ENCODE results near the gene MRPS6.

MRPS6 gene

DNA sequence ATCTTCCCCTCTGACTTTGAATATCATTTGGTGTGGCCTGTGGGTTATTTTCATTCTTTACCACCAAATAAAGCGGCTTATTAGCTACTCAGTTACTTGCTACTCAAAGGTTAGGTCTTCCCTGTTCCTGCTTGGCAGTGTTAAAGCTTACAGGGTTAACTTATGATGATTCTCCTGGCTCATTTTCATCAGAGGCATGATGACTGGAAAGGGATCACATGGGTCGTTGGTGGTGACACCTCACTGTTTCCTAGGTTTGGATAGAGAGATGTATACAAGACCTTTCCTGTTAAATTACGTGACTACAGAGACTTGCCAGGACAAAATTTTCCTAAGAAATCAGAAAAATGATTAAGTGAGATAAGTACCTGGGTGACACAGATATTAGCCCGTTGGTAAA lies 27.4 kb downstream of the MRPS6 start:
- no peak for DNase-seq (ENCODE audit: low spot score)

DNA sequence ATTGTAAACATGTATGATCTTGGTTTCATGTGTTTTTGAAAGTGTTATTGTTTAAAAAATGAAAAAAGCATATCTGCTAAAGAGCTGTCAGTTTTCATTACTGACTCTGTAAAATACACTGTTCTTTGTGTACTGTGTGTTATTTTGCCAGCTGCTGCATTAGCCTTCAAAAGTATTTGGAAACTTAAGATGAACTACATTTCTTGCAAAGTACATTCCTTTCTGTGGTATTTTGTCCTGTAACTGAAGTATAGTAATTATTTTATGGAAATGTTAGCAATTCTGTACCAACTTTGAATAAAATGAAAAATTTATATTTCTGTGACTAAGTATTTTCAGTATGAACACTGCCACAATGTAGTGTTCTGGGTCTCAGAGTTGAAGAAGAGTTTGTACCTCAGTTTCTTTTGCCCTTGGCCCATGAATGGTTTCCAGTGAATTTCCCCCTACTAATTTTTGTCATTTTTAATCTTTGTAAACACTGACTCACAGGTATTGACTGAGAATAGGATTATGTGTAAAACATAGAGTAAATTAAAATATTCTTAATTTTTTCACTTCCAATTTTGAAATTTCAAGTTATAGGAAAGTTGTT lies 32.7 kb downstream of the MRPS6 start:
- DNase-seq (ENCODE audit: low spot score), result no peak

DNA sequence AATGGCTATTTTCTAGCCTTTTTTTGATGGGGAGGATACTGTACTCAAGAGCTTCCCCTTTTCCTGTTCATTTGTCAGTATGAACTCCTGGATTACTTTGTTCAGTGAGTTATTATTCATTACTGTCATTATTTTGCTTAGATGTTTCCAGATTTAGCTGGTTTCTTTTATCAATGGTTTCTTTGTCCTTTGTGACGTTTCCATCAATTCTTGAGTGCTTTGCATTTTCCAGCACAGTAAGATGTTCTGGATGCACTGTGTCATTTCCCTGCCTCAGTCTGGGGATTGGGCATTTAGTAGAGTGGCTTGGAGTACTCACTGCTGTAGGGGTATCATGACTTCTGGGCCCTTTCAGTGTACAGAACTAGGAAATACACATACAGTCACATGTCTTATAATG lies 34.2 kb downstream of the MRPS6 start:
- no peak for DNase-seq (ENCODE audit: low spot score)

DNA sequence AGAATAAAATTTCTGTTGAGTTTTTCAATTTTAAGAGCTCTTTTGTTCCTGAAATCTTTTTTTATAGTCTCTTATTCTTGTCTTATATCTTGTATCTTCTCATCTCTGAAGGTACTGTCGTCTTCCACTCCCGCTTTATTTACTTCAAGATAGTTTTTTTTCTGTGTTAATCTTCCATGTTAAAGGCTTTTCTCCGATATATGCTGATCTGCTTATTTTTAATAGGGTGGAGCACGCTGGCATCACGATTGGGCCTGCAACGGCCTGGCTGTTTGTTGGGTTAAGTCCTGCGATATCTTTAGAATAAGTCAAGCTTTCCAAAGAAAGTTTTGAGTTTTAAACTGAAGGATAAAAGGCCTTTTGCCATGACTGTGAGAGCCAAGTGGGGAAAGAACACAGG lies 35.7 kb downstream of the MRPS6 start:
- no peak for DNase-seq (ENCODE audit: low spot score)

DNA sequence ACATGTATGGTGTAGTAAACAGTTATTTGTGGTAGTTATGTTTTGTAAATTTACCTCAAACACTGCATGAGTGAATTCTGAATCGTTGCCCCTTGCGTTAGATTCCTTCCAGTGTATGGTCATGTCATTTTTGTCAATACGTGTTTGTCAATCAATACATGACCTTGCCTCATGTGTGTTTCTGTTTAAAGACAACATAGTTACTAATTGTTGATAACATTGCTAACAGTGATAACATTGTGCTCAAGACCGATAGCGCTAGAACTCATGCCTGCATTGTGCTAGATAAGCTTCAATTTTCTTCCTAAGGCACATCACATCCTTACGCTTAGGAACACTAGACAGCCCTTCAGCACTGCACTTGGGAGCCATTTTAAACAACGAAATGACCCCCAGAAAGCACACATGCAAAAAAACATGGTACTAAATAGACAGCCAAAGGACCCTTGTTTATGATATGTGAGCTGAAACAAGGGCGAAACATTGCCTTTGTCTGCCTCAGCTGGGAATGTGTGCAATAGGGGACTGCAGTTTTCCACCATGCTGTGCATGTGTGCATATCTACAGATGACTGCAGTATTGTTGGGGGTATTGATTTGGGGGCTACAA lies 37.3 kb downstream of the MRPS6 start:
- no peak for DNase-seq (ENCODE audit: low spot score)

DNA sequence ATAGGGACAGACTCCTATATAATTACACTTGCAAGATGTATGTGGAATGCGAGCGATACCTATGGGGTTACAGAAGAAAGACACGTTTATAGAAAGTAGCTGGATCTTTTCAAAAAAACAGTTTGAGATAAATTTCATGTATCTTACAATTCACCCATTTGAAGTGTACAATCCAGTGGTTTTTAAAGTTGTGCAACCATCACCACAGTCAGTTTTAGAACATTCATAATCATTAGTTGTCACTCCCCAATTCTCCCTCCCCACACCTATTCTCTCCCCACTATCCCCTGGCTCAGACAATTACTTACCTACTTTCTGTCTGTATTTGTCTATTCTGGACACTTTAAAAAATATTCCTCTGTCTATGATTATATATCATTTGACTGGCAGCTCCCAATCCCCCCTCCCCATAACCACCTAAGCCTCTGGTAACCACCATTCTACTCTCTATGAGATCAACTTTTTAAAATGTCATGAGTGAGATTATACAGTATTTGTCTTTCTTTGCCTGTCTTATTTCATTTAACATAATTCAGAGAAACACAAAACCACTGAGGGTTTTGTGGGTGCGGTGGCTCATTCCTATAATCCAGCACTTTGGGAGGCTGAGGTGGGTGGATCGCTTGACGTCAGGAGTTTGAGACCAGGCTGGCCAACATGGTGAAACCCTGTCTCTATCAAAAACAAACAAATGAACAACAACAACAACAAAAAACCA lies 39.1 kb downstream of the MRPS6 start:
- DNase-seq (ENCODE audit: low spot score), result no peak

DNA sequence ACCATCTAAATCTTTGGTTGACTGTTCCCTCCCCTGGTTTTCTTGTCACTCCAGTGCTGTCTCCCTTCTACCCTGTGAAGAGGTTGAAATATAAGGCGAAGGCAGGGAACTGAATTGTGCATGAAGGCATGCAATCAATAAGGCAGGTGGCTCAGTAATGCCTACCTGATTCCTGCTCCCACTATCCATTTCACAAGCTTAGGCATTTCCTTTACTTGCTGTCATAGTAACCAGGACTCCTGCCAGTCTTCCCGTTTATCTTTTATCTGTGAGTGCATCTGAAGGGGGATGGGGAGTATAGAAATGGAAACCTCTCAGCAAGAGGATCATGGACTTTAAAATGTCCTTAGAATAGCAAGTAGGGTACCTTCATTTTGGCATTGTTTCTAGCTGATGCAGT lies 40.5 kb downstream of the MRPS6 start:
- no peak for DNase-seq (ENCODE audit: low spot score)

DNA sequence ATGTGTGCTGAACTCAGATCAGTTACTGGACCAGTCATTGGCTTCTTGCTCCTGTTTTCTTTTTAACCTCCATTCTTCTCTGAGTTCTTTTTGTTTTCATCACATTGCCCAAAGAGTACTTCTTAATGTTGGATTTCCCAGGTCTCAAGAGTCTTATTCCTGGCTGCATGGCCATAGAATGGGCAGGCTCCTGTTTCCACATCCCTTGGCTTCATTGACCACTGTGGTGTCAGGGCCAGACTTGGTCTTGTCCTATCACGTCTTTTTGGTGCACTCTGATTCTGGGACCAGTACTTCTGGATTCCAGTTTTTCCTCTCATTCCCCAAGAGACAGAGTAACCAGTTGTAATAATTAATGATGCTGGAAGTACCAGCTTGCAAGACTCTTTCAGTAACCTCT lies 41.8 kb downstream of the MRPS6 start:
- DNase-seq (ENCODE audit: low spot score), result no peak

DNA sequence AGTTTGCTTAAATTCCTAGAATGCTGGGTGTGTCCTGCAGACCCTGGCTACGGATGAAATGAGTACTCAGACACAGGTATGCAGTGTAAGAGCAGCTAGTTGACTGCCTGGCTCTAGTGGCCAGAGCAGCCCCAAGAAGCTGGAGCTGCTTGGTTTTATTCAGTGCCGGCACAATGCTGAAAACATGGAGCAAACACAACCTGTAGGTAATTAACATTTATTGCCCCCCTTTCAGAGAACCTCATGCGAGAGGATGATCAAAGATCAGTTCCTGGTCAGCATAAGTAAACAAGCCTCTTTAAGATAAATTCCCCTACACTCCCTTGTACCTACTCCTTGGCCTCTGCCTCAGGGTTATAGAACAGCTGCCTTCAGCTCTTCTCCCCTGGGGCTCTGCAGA lies 43.2 kb downstream of the MRPS6 start:
- no peak for DNase-seq (ENCODE audit: low spot score)

DNA sequence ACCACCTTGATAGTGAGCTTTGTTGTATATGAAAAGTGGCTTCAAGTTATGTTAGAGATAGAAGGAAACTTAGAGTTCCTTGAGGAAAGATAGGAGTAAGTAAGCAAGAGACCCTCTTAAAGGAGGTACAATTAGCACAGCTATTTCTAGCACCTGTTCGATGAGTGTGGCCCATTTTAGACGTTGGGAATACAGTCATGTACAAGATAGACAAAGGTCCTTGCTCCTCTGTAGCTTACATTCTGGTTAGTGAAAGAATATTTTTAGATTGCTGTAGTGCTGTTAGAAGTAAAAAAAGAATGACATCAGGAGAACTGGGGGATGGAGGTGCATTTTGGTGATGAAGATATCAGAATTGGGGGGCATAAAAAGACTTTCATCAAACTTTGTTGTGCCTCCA lies 47.5 kb downstream of the MRPS6 start:
- DNase-seq (ENCODE audit: low spot score), result no peak

DNA sequence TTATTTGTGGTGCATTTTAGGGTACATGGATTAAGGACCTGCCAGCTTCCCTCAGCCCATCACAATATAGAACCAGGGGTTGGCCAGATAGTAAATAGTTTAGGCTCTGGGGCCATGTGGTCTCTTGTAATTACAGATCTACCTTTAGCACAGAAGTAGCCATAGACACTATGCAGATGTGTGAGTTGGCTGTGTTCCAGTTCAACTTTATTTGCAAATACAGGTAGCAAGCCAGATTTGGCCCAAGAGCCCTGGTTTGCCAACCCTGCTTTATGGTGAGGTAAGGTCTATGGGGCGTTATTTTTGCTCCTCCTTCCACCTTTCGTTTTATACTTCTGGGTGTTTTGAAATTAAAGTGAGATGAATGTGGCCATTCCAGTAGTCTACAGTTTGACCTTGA lies 48.7 kb downstream of the MRPS6 start:
- DNase-seq (ENCODE audit: low spot score), result no peak

DNA sequence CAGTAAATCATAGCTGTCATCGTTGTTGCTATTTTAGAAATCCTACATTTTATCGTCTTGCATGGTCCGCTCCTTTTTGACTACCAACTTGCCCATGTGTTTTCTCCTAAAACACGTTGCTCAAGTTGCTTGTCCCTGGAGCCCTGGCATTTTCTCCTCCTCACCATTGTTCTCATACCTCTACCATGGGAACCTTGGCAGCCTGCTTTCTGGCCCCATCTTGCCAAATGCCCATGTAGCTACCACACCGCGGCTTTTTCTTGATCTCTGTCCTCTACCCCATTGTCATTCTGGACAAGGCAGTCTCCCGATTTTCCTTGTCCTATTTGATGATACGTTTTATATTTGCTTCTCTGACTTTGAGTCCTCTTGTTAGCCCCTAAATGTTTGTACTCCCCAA lies 50.2 kb downstream of the MRPS6 start:
- no peak for DNase-seq (ENCODE audit: low spot score)

DNA sequence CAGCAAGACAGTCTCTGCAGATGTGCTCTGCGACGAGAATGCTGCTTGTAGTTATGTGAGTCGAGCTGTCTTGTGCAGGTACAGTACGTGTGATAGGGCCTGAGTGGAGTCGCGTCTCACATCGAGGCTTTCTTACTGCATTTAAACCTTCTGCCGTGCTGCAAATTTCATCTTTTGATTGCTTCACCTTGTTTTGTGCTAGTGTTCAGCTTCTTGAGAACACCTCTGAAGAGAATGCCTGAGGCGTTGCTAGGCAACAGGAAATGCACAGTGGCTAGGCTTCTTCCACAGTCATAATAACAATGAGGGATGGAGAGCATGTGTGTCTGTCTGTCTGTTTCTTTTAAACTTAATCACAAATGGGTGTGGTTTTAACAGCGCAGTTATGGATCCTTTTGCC lies 52.9 kb downstream of the MRPS6 start:
- no peak for DNase-seq (ENCODE audit: low spot score)

DNA sequence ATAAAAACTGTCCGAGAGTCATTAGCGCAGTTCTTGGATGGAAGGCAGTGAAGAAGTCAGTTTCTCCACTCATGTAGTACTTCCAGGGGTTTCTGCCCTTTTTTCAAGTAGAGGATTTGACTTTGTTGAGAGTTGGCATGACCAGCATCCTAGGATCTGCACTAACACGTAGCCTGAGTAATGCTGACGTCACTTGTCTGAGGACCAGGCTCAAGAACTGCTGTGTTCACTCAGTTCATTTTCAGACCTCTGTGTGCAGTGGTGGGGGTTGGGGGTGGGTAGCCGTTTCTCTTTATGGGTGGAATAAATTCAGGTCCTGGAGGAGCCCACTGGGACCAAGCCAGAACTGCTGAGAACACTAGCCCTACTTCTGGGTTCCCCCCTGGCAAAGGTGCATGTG lies 53.3 kb downstream of the MRPS6 start:
- no peak for DNase-seq (ENCODE audit: low spot score)

DNA sequence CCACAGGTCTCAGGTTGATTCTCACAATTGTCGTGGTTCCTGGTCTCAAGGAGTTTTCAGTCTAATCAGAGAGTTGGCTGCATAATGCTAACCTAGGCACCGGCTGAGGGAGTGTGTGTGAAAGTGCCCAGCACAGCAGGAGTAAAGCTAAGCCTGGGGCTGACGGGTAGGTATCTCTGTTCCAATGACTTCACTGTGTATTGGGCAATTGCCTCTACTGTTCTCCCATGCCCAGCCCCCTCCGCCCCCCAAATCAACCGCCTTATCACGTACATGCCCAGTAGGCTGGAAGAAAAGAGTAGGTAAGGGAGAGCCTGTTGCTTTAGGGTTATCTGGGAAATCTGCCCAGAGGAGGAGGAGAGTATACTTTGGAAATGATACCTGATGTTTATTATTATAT lies 54.7 kb downstream of the MRPS6 start:
- DNase-seq (ENCODE audit: low spot score), result no peak

DNA sequence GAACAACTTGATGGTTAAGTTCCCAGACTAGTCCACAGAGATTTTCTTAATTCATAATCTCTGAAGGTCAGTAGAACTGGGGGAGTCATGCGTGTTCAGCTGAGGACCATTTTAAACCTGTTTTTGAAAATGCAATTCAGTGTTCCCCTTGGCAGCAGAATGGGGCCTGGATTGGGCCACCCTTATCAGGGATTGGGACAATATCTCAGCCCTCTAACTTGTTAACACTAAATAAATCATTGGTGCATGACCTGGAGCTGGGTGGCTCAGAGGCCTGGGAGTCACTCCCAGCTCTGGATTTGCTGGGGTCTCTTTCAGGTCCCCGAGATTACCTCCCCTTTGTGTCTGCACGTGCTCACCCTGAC lies 55.3 kb downstream of the MRPS6 start:
- no peak for DNase-seq (ENCODE audit: low spot score)

DNA sequence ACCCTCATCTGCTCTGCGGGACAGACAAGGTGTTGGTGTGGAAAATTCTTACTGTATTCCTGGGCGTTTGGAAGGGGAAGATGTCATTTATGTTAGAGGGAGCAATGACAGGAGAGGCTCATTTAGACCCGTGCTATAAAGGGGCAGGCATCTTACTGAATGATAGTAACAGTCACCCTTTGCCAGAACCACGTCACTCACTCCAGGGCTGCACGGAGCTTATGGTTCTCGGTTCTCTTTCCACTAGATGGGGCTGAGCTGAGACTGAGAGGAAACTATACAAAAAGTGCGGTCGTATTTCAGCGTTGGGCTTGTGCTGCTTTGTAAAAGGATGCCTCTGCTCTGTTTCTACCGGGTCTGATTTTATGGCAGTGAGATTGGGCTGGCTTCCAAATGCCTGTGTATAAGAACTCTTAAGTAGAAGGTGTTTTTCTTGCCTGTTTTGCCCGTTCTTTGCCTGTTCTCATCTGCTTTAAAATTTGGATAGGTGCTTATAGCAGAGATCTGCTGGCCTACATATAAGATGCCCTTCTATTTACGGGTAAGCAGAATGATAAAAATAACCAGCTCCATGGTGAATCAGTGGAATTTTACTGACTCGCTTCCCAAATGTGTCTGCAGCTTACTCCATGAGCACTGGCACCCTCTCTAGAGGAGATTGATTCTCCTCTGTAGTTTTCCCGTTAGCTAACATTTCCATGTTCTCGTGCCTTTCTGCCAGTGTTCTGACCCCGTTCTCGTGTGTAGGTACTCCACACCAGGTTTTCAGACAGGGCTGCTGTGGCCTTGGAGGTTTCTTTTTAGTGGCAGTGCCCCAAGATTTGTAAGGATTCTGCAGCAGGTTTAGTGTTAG lies 55.9 kb downstream of the MRPS6 start:
- peak; percentile 60 for DNase-seq (ENCODE audit: low spot score)

DNA sequence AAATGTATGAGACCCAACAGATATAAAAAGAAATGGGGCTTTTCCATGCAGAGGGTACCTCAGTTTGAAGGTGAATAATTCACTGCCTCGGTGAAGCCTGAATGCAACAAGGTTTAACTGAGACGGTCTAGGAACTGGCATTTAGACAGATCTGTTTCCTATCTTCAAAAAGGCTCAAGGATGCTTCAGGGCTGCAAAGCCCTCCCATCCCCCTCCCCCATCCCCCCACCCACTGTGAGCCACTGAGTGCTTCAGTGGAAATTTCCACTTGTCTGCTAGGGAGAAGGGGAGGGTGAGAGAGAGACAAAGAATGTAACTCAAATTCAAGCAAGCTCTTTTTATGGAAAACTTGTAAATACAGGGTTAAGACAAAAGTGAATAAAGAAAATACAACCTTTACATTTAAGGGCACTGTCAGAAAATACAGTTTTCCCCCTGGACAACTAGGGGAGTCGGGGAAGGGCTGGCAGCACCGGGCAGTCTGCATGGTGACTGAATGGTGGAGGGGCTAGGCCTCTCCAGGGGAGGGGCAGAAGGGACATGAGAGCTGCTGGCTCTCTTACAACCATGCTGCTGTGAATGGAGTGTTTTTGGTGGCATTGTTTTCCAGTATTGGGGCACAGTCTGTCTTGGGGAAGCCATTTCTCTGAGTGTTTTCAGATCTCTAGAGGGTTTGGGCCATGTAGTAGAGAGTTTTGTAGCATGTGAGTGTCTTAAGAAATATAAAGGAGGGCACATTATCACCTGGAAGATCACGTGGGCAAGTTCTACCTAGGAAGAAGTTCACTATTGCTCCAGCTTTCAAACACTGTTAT lies 56.7 kb downstream of the MRPS6 start:
- no peak for DNase-seq (ENCODE audit: low spot score)

DNA sequence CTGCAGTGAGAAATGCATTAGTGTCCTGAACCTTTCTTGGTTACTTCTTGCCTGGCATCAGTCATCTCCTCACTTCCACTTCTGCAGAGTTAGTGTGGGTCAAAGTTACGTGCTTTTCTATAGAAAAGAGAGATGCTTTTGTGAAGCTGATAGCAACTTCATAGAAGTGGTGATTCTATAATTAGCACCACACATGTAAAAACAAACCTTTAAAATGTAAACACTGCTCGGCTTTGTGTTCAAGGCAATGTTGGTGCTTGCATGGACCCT lies 57.3 kb downstream of the MRPS6 start:
- DNase-seq (ENCODE audit: low spot score), result no peak

DNA sequence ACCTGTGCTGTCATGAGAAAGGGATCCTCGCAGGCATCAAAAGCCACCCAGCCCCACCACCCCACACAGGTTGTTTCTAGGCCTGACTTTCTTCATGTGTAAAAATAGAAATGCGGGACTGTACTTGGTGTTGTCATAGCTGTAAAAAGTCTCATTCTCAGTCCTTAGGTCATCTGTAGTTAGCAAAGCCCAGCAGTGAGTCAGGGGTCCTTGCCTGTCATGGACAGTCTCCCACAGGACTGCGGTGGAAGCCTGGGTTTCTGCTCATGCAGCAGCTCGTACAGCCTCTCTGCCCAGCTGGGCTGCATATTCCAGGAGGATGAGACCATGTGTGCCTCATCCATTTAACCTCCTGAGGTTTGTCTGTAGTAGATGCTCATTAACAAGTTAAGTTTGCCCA lies 58.2 kb downstream of the MRPS6 start:
- DNase-seq (ENCODE audit: low spot score), result no peak

DNA sequence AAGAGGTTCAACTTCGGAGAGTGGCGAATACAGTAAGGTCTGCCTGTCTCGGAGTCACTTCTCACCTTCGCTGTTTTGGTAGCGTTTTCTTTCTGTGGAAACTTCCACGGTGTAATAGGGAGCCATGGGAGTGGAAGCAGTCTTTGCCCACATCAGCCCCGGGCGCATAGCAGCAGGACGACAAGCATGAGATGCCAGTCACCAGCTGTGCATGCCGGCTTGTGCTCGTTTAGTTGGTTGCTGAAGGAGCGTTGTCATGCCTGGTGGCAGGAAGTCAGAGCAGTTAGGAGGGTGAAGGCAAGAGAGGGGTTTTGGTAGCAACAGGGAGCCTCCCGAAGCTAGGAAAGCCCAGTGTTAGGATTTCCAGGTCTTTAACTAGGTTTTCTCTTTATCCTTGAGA lies 58.8 kb downstream of the MRPS6 start:
- DNase-seq (ENCODE audit: low spot score), result no peak

DNA sequence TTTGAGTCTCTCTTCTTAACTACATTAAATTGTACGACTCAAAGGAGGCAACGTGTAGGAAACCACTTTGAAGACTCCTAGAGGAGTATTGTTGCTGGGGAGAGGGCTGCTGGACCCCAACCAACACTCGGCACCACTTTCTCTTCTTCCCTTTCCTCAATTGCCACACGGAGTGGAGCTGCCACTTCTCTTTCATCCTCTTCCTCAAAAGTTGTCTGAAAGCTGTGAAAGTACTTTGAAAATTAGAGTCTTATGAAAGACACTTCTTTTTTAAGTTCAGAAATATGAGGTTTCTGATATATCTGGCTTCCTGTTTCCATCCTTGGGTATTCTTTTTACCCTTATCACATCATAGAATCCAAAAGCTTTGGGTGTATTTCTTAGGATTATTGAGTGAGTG lies 59.5 kb downstream of the MRPS6 start:
- DNase-seq (ENCODE audit: low spot score), result no peak

Measured in hepatic stellate cell (primary cell).